Neutrophil (primary cell): ENCODE results near the gene NLRP14.

ENCODE experiments used
- H3K27ac ChIP-seq: fragments of 200-600 bp; sonication (generic); 2 replicates; pipeline ENCODE4 v1.5.1; 2016; ENCODE audit warnings: mild to moderate bottlenecking, moderate library complexity
- H3K27me3 ChIP-seq: fragments of 200-600 bp; sonication (generic); 2 replicates; pipeline ENCODE4 v1.6.0; 2016; ENCODE audit warnings: mild to moderate bottlenecking
- H3K36me3 ChIP-seq: fragments of 200-600 bp; sonication (generic); 2 replicates; pipeline ENCODE4 v1.5.1; 2017
- H3K4me1 ChIP-seq, 2 experiments: fragments of 200-600 bp in 1 of 2; sonication (generic) in 1 of 2; 1 replicate in 1 of 2; 2 replicates in 1 of 2; pipeline versions ENCODE4 v1.5.1 to v1.6.1; 2013 to 2016; ENCODE audit warnings: low read depth in 1 of 2, low read length in 1 of 2, mild to moderate bottlenecking in 1 of 2, moderate library complexity in 1 of 2; ENCODE audit not compliant: control insufficient read depth in 1 of 2, insufficient read depth in 1 of 2
- H3K4me3 ChIP-seq, 2 experiments: fragments of 200-600 bp in 1 of 2; sonication (generic) in 1 of 2; 1 replicate in 1 of 2; 2 replicates in 1 of 2; pipeline ENCODE4 v1.5.1; 2013 to 2016; ENCODE audit warnings: low read depth in 1 of 2, low read length in 1 of 2, mild to moderate bottlenecking in 1 of 2, moderate library complexity in 1 of 2
- H3K9me3 ChIP-seq: fragments of 200-600 bp; sonication (generic); 2 replicates; pipeline ENCODE4 v1.5.1; 2016
- CTCF ChIP-seq: fragments of 200-600 bp; sonication (generic); IDR thresholded peaks from 2 replicates; pipeline ENCODE4 v1.5.1; 2016; ENCODE audit warnings: antibody characterized with exemption

The NLRP14 gene

GRCh38 chr11:7056828-7057513, 36.7 kb downstream of the NLRP14 start:
- Histone ChIP-seq H3K27ac (no peak overlapping the region), H3K27me3 (no peaks in the 10 kb centered on the region), H3K36me3 (no peaks in the 10 kb centered on the region), H3K9me3 (no peaks in the 10 kb centered on the region), H3K4me3 (no peak overlapping the region), H3K4me1 (no peaks in the 10 kb centered on the region)
- no peak for TF ChIP-seq CTCF

- no peak for TF ChIP-seq CTCF
- H3K9me3 ChIP-seq = no peaks in the 10 kb centered on the region
Measured at GRCh38 chr11:7057641-7058040, 37.4 kb downstream of the NLRP14 start.

GRCh38 chr11:7060868-7061267, 40.6 kb downstream of the NLRP14 start:
- TF ChIP-seq CTCF = no peak
- Histone ChIP-seq H3K4me1 (no peaks in the 10 kb centered on the region), H3K4me3 (no peak overlapping the region), H3K36me3 (no peaks in the 10 kb centered on the region), H3K9me3 (no peaks in the 10 kb centered on the region), H3K27ac (no peak overlapping the region), H3K27me3 (no peaks in the 10 kb centered on the region)

More at GRCh38 chr11:7057641-7058040, 37.4 kb downstream of the NLRP14 start:
- no peak overlapping the region for H3K27ac ChIP-seq
- no peak overlapping the region for H3K4me3 ChIP-seq
- H3K4me1 ChIP-seq = no peaks in the 10 kb centered on the region
- H3K36me3 ChIP-seq = no peaks in the 10 kb centered on the region
- H3K27me3 ChIP-seq = no peaks in the 10 kb centered on the region

- Histone ChIP-seq H3K27ac (no peak overlapping the region), H3K4me1 (no peaks in the 10 kb centered on the region), H3K9me3 (no peaks in the 10 kb centered on the region), H3K36me3 (no peaks in the 10 kb centered on the region), H3K4me3 (no peak overlapping the region), H3K27me3 (no peaks in the 10 kb centered on the region)
- no peak for TF ChIP-seq CTCF
Measured at GRCh38 chr11:7062534-7062933, 42.3 kb downstream of the NLRP14 start.

- peaks cover 4% of the 10 kb centered on the region for H3K27me3 ChIP-seq
- H3K4me1 ChIP-seq = no peaks in the 10 kb centered on the region
- no peak for TF ChIP-seq CTCF
Measured at GRCh38 chr11:7072401-7073028, 52.2 kb downstream of the NLRP14 start.

More at GRCh38 chr11:7072401-7073028, 52.2 kb downstream of the NLRP14 start:
- Histone ChIP-seq H3K9me3 (no peaks in the 10 kb centered on the region), H3K27ac (no peak overlapping the region), H3K36me3 (no peaks in the 10 kb centered on the region), H3K4me3 (no peak overlapping the region)
